Measurements from ENCODE around the gene GPC5. TPM values are rescaled to one million over a fixed set of nuclear protein-coding genes. Genes with fewer than 3 reads are reported as not detected.
"Not testable (repeated sequence)": the region's sequence is repeated elsewhere in the genome, so short reads cannot be mapped to it uniquely, and the experiment has no call there.

Gene GPC5
- total RNA-seq, 1 experiment from 2014 or later: 0.26 TPM

DNA sequence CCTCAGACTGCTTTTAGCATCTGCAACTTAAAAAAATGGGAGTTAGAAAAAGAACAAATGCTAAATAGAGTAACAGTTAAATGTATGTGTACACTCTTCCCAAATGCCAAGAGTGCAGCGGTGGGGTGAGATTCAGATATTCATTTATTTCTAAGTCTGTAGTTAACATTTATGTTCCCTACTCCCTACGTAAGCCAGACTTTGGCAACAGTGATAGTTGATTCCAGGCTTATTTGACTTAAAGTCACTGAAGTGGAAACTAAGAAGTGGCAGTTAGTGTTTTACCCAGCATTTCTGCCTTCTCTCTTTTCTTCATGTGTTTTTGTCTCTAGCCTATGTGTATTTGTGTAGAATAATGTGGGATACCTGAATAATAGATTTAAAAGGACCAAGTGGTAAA lies 46.4 kb upstream of the GPC5 start:
- peaks cover 9% of the 10 kb centered on the region for H3K4me1 ChIP-seq (ENCODE audit: control insufficient read depth, insufficient read depth, low read length)
- DNase-seq (ENCODE audit: low read depth, low spot score): no peak
- TF ChIP-seq, protein P1, sequence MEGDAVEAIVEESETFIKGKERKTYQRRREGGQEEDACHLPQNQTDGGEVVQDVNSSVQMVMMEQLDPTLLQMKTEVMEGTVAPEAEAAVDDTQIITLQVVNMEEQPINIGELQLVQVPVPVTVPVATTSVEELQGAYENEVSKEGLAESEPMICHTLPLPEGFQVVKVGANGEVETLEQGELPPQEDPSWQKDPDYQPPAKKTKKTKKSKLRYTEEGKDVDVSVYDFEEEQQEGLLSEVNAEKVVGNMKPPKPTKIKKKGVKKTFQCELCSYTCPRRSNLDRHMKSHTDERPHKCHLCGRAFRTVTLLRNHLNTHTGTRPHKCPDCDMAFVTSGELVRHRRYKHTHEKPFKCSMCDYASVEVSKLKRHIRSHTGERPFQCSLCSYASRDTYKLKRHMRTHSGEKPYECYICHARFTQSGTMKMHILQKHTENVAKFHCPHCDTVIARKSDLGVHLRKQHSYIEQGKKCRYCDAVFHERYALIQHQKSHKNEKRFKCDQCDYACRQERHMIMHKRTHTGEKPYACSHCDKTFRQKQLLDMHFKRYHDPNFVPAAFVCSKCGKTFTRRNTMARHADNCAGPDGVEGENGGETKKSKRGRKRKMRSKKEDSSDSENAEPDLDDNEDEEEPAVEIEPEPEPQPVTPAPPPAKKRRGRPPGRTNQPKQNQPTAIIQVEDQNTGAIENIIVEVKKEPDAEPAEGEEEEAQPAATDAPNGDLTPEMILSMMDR (IDR thresholded peaks at IDR 0.05): no peak
- TF ChIP-seq SIN3A (IDR thresholded peaks at IDR 0.05; ENCODE audit: borderline replicate concordance, insufficient read depth, low read depth, low read length) (no peak), POLR2AphosphoS5 (IDR thresholded peaks at IDR 0.05; ENCODE audit: low read depth, low read length) (no peak)
- H3K27ac ChIP-seq (ENCODE audit: low read length): no peak overlapping the region
- no peak for ATAC-seq
- peaks cover 58% of the 10 kb centered on the region for H3K36me3 ChIP-seq (ENCODE audit: control insufficient read depth, insufficient read depth, low read length)
- H3K27me3 ChIP-seq (ENCODE audit: control insufficient read depth, insufficient read depth, low read length): no peaks in the 10 kb centered on the region
- H3K9me3 ChIP-seq (ENCODE audit: control insufficient read depth, insufficient read depth, low read depth, low read length): no peaks in the 10 kb centered on the region
- ChIA-PET POLR2A (no interaction called here), CTCF (no interaction called here)
- in situ Hi-C loops (cut with HindIII; ENCODE audit: low pct_unique_long_range_greater_than_20kb, low sequenced_read_pairs) (no loop called here), intact Hi-C loops (cut with micrococcal nuclease; ENCODE audit: unreplicated experiment) (no loop called here)
- no peak overlapping the region for H3K4me3 ChIP-seq (ENCODE audit: low read depth in 2 of 2, low read length in 2 of 2)
- BruUV-seq (replicated peaks): no TSS peak

DNA sequence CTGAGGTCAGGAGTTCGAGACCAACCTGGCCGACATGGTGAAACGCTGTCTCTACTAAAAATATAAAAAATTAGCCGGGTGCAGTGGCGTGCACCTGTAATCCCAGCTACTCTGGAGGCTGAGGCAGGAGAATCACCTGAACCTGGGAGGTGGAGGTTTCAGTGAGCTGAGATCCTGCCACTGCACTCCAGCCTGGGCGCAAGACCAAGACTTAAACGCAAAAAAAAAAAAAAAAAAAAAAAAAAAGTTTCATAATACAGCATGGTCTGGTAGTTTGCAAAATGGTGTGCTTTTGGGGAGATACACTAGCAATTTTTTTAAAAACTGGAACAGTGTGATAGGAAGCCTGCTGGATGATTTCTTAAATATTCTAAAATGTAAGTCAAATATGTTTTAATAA lies 45.5 kb upstream of the GPC5 start:
- in situ Hi-C loops (cut with HindIII; ENCODE audit: low pct_unique_long_range_greater_than_20kb, low sequenced_read_pairs); H3K9me3 ChIP-seq (ENCODE audit: control insufficient read depth, insufficient read depth, low read depth, low read length); ATAC-seq; H3K4me3 ChIP-seq (ENCODE audit: low read depth in 2 of 2, low read length in 2 of 2); CTCF ChIA-PET; H3K27ac ChIP-seq (ENCODE audit: low read length); intact Hi-C loops (cut with micrococcal nuclease; ENCODE audit: unreplicated experiment); H3K4me1 ChIP-seq (ENCODE audit: control insufficient read depth, insufficient read depth, low read length); BruUV-seq (replicated peaks); H3K27me3 ChIP-seq (ENCODE audit: control insufficient read depth, insufficient read depth, low read length); DNase-seq (ENCODE audit: low read depth, low spot score): not testable (repeated sequence)
- POLR2A ChIA-PET: interaction anchor here (0.7 kb wide), 1 partner anchor 133 kb away, joined by 12 read pairs; no protein-coding TSS in a partner anchor
- H3K36me3 ChIP-seq (ENCODE audit: control insufficient read depth, insufficient read depth, low read length): peaks cover 58% of the 10 kb centered on the region

DNA sequence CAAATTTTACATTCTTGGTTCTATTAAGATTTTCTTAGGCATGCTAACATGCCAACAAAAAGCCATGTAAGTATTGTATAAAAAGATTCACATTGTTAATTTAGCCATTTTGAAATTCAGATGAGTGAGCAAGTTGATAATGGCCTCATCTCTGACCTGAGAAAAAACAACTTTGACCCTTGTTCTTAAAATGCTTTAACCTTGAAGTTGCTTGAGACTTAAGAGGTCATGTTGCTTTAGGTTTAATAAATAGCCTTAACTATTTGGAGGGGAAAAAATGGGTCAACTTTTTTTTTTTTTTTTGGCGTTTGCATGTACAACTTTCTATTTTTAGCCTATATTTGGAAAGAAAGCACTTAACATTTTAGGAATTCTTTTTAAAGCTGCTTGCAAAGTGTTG lies 44.9 kb upstream of the GPC5 start:
- CTCF ChIA-PET: no interaction called here
- BruUV-seq (replicated peaks): no TSS peak
- in situ Hi-C loops (cut with HindIII; ENCODE audit: low pct_unique_long_range_greater_than_20kb, low sequenced_read_pairs): no loop called here

More for the DNA sequence above, 44.9 kb upstream of the GPC5 start:
- Histone ChIP-seq H3K4me1 (ENCODE audit: control insufficient read depth, insufficient read depth, low read length) (peaks cover 9% of the 10 kb centered on the region), H3K9me3 (ENCODE audit: control insufficient read depth, insufficient read depth, low read depth, low read length) (no peaks in the 10 kb centered on the region), H3K27ac (ENCODE audit: low read length) (no peak overlapping the region), H3K27me3 (ENCODE audit: control insufficient read depth, insufficient read depth, low read length) (no peaks in the 10 kb centered on the region), H3K4me3 (ENCODE audit: low read depth in 2 of 2, low read length in 2 of 2) (no peak overlapping the region), H3K36me3 (ENCODE audit: control insufficient read depth, insufficient read depth, low read length) (peaks cover 58% of the 10 kb centered on the region)
- POLR2A ChIA-PET: interaction anchor here (0.7 kb wide), 1 partner anchor 513 kb away, joined by 4 read pairs; no protein-coding TSS in a partner anchor
- ATAC-seq: no peak
- no peak for TF ChIP-seq TCF7L2 (IDR thresholded peaks at IDR 0.05; ENCODE audit: low read depth, low read length)
- TF ChIP-seq, protein P1 (IDR thresholded peaks at IDR 0.05): no peak
- TF ChIP-seq, protein P2, sequence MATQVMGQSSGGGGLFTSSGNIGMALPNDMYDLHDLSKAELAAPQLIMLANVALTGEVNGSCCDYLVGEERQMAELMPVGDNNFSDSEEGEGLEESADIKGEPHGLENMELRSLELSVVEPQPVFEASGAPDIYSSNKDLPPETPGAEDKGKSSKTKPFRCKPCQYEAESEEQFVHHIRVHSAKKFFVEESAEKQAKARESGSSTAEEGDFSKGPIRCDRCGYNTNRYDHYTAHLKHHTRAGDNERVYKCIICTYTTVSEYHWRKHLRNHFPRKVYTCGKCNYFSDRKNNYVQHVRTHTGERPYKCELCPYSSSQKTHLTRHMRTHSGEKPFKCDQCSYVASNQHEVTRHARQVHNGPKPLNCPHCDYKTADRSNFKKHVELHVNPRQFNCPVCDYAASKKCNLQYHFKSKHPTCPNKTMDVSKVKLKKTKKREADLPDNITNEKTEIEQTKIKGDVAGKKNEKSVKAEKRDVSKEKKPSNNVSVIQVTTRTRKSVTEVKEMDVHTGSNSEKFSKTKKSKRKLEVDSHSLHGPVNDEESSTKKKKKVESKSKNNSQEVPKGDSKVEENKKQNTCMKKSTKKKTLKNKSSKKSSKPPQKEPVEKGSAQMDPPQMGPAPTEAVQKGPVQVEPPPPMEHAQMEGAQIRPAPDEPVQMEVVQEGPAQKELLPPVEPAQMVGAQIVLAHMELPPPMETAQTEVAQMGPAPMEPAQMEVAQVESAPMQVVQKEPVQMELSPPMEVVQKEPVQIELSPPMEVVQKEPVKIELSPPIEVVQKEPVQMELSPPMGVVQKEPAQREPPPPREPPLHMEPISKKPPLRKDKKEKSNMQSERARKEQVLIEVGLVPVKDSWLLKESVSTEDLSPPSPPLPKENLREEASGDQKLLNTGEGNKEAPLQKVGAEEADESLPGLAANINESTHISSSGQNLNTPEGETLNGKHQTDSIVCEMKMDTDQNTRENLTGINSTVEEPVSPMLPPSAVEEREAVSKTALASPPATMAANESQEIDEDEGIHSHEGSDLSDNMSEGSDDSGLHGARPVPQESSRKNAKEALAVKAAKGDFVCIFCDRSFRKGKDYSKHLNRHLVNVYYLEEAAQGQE (IDR thresholded peaks at IDR 0.05; ENCODE audit: insufficient read depth in 1 of 2, low read depth in 2 of 2, low read length in 1 of 2): no peak
- no peak for TF ChIP-seq POLR2AphosphoS5 (IDR thresholded peaks at IDR 0.05; ENCODE audit: low read depth, low read length)
- TF ChIP-seq SIN3A (IDR thresholded peaks at IDR 0.05; ENCODE audit: borderline replicate concordance, insufficient read depth, low read depth, low read length): no peak
- intact Hi-C loops (cut with micrococcal nuclease; ENCODE audit: unreplicated experiment): no loop called here
- DNase-seq (ENCODE audit: low read depth, low spot score): no peak
